Kidney epithelial cell (primary cell): ENCODE measurements around the gene ATXN10. TPM values are rescaled to one million over a fixed set of nuclear protein-coding genes. Genes with fewer than 3 reads are reported as not detected.

Experiments used
- DNase-seq: peaks from one replicate; pipeline ENCODE4 v3.0.0-alpha.2; 2010; ENCODE audit warnings: low read depth
- H3K27me3 ChIP-seq: 2 replicates; pipeline ENCODE4 v1.6.0; 2011; ENCODE audit warnings: low read length; ENCODE audit not compliant: control insufficient read depth, insufficient read depth
- H3K36me3 ChIP-seq: 2 replicates; pipeline ENCODE4 v1.5.1; 2011; ENCODE audit warnings: low read length; ENCODE audit not compliant: control insufficient read depth, insufficient read depth
- H3K4me3 ChIP-seq: 2 replicates; pipeline ENCODE4 v1.5.1; 2011; ENCODE audit warnings: low read depth, mild to moderate bottlenecking, control low read depth, low read length
- total RNA-seq: library from RNA; depleted of rRNA; stranded (reverse); fragments of >200 nt; gene quantifications from 2 replicates; pipeline ENCODE4 v1.2.3, GENCODE V29; 2015
- TF ChIP-seq, protein P1 (sequence below): IDR thresholded peaks from 2 replicates; pipeline ENCODE4 v1.5.1; 2011; ENCODE audit warnings: mild to moderate bottlenecking, moderate library complexity, low read length, control low read depth, inconsistent platforms; ENCODE audit not compliant: insufficient read depth, poor library complexity, severe bottlenecking

ATXN10 gene
- total RNA-seq, 1 donor from 2014 or later, result 127 TPM

DNA sequence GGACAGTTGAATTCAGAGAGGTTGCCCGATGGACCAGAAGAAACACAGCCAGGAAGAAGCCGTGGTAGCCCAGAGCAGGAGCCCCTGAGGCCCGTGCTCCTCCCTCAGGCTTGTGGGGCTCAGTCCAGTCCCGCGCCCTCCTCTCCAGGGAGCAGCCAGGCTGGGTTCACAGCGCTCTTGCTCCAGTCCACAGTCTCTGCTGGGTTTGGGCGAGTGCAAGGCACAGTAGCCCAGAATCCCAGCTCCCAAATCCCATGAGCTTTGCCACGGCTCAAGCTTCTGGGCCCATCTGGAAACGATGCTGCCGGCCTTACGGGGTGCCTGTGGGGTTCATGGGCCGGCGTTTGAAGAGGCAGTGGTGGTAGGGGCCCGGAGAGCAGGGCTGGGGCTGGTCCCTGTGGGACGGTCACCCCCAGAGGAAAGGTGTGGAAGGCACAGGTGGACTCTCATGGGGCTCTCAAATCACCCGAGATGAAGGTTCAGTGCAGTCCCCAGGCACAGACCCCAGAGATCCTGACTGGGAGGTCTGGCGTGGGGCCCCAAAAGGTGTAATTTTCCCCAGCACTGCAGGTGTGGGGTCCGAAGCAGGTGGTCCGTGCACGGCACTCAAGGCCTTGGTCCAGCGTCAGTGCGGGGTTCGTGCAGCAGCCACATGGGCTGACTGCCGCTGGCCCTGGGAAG lies 30.6 kb upstream of the ATXN10 start:
- no peak for DNase-seq
- Histone ChIP-seq H3K4me3 (no peak overlapping the region), H3K27me3 (no peaks in the 10 kb centered on the region), H3K36me3 (no peaks in the 10 kb centered on the region)
- TF ChIP-seq, protein P1, sequence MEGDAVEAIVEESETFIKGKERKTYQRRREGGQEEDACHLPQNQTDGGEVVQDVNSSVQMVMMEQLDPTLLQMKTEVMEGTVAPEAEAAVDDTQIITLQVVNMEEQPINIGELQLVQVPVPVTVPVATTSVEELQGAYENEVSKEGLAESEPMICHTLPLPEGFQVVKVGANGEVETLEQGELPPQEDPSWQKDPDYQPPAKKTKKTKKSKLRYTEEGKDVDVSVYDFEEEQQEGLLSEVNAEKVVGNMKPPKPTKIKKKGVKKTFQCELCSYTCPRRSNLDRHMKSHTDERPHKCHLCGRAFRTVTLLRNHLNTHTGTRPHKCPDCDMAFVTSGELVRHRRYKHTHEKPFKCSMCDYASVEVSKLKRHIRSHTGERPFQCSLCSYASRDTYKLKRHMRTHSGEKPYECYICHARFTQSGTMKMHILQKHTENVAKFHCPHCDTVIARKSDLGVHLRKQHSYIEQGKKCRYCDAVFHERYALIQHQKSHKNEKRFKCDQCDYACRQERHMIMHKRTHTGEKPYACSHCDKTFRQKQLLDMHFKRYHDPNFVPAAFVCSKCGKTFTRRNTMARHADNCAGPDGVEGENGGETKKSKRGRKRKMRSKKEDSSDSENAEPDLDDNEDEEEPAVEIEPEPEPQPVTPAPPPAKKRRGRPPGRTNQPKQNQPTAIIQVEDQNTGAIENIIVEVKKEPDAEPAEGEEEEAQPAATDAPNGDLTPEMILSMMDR, result no peak

DNA sequence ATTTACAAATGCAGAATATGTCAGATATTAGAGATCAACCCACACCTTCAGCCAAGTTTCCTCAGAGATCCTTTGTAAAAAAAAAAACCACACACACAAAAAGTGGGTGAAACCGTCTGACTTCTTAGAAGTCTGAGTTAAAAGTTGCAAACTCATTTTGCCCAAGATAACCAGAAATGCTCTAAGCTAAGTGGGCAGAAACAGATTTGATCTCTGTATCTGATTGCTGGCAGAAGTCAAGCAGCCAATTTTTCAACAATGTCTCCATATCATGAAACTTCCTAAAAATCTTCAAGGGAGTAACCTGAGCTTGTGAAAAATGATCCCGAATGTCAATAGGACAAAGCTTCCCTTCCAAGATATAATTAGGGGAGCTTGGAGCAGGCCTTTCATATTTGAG lies 28.6 kb upstream of the ATXN10 start:
- Histone ChIP-seq H3K36me3 (no peaks in the 10 kb centered on the region), H3K27me3 (no peaks in the 10 kb centered on the region), H3K4me3 (no peak overlapping the region)
- TF ChIP-seq, protein P1, result no peak
- no peak for DNase-seq

DNA sequence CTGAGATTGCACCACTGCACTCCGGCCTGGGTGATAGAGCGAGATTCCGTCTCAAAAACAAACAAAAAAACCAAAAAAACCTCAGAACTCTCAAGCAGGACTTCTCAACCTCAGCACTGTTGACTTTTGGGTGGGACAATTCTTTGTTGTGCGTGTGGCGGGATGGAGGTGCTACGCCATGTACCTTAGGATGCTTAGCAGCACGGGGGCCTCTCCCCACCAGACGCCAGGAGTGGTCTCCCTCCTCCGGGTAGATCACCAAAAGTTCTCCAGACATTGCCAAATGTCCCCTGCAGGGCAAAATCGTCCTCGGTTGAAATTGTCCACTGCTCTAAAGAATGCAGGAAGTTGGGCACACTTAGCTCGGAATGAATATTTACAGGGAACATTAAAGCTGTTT lies 26.9 kb upstream of the ATXN10 start:
- Histone ChIP-seq H3K36me3 (no peaks in the 10 kb centered on the region), H3K4me3 (no peak overlapping the region), H3K27me3 (no peaks in the 10 kb centered on the region)
- TF ChIP-seq, protein P1, result no peak
- no peak for DNase-seq

DNA sequence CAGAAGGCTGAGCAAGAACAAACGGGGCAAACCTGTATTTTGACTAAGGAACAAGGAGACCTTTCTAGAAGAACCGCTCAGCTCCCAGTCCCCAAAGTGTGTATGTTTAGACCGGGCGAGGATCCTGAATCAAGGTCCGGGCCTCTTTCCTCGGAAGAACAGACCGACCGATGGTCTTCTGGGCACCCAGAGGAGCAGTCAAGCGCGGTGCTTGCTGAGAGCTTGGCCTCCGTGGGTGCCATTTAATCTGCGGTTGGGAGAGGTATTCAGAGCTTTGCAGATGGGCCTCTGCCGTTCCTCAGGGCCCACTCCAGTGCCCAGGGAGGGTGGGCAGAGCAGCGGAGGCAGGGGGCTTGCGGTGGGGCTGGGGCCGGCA lies 26.5 kb upstream of the ATXN10 start:
- Histone ChIP-seq H3K4me3 (peak overlapping the region; percentile 3), H3K27me3 (no peaks in the 10 kb centered on the region), H3K36me3 (no peaks in the 10 kb centered on the region)
- TF ChIP-seq, protein P1, result no peak
- no peak for DNase-seq

DNA sequence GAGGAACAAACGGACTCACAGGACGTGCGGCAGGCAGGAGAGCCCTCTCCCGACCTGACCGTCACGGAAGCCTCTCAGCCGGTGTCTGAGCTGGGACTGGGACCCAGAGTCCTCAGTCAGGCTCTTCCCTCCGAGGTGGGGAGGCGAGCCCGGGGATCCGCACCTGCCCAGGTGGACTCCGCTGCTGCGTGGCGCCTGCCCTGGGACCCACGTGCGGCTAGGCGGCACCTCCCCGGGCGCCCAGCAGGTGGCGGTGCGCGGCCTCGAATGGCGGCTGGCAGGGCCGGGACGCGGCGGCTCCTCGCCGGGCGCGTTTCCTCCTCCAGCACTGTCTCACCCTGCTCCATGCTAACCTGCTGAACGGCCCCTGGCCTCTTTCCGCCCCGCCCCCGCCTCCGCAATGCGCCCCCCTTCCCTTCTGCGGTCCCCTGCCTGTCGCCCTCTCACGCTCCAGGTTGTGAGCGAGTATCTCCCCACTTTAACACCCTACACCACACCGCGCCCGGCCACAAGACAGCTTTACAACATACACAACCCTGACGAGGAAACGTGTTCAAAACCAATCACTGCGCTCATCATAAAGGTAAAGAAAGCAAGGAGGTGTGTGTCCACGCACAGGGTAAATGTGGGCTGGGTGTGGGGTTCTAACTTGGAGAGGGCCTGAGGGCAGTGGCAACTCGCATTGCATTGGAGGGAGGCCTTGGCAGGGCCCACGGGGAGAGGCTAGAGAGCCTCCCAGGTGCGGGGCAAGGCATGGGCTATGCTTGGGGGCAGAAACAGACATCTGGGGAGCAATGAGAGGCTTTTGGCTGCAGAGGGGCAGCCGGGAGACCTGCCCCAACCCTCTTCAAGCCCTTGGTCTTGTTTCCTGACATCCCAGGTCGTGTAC lies 25.9 kb upstream of the ATXN10 start:
- H3K27me3 ChIP-seq, result no peaks in the 10 kb centered on the region
- TF ChIP-seq, protein P1, result peak; percentile 40
- no peaks in the 10 kb centered on the region for H3K36me3 ChIP-seq
- peak overlapping the region; percentile 3 for H3K4me3 ChIP-seq
- no peak for DNase-seq
